ENCODE measurements around the gene SYT17.

The SYT17 gene

GRCh38 chr16:19210280-19210924 is 42.4 kb downstream of the SYT17 start:
- H3K27me3 ChIP-seq (ENCODE audit: insufficient read depth, poor library complexity, severe bottlenecking) = no peaks in the 10 kb centered on the region
- no peak for DNase-seq (ENCODE audit: low read depth in 1 of 2, low spot score in 1 of 2)
- no peak overlapping the region for H3K4me3 ChIP-seq (replicated peaks; ENCODE audit: insufficient read depth, low read length)
- H3K27ac ChIP-seq (replicated peaks) = no peak overlapping the region
- TF ChIP-seq GABPA (IDR thresholded peaks at IDR 0.05; ENCODE audit: low read depth) (no peak), POLR2AphosphoS5 (IDR thresholded peaks at IDR 0.05; ENCODE audit: low read depth) (no peak)

- H3K27me3 ChIP-seq (ENCODE audit: insufficient read depth, poor library complexity, severe bottlenecking) = no peaks in the 10 kb centered on the region
- TF ChIP-seq REST (IDR thresholded peaks at IDR 0.05; ENCODE audit: insufficient replicate concordance, low read depth) = no peak
- no peak for TF ChIP-seq CTCF (IDR thresholded peaks at IDR 0.05; ENCODE audit: insufficient read depth, low read length)
- TF ChIP-seq GABPA (IDR thresholded peaks at IDR 0.05; ENCODE audit: low read depth) = no peak
- no peak for TF ChIP-seq SPI1 (IDR thresholded peaks at IDR 0.05; ENCODE audit: borderline replicate concordance, low read depth)
- TF ChIP-seq POLR2AphosphoS5 (IDR thresholded peaks at IDR 0.05; ENCODE audit: low read depth) = no peak
- no peak overlapping the region for H3K27ac ChIP-seq (replicated peaks)
- no peak overlapping the region for H3K4me3 ChIP-seq (replicated peaks; ENCODE audit: insufficient read depth, low read length)
- no peak for DNase-seq (ENCODE audit: low read depth in 1 of 2, low spot score in 1 of 2)
Observed at GRCh38 chr16:19210968-19211367, 42.9 kb downstream of the SYT17 start.

- DNase-seq (ENCODE audit: low read depth in 1 of 2, low spot score in 1 of 2) = no peak
- TF ChIP-seq SPI1 (IDR thresholded peaks at IDR 0.05; ENCODE audit: borderline replicate concordance, low read depth) (no peak), POLR2AphosphoS5 (IDR thresholded peaks at IDR 0.05; ENCODE audit: low read depth) (no peak), CTCF (IDR thresholded peaks at IDR 0.05; ENCODE audit: insufficient read depth, low read length) (no peak), GABPA (IDR thresholded peaks at IDR 0.05; ENCODE audit: low read depth) (no peak), REST (IDR thresholded peaks at IDR 0.05; ENCODE audit: insufficient replicate concordance, low read depth) (no peak)
- H3K27me3 ChIP-seq (ENCODE audit: insufficient read depth, poor library complexity, severe bottlenecking) = no peaks in the 10 kb centered on the region
- no peak overlapping the region for H3K4me3 ChIP-seq (replicated peaks; ENCODE audit: insufficient read depth, low read length)
- H3K27ac ChIP-seq (replicated peaks) = no peak overlapping the region
Observed at GRCh38 chr16:19212059-19212458, 44.0 kb downstream of the SYT17 start.

- H3K4me3 ChIP-seq (replicated peaks; ENCODE audit: insufficient read depth, low read length) = no peak overlapping the region
- TF ChIP-seq POLR2AphosphoS5 (IDR thresholded peaks at IDR 0.05; ENCODE audit: low read depth) = no peak
- TF ChIP-seq SPI1 (IDR thresholded peaks at IDR 0.05; ENCODE audit: borderline replicate concordance, low read depth) = no peak
- no peak for TF ChIP-seq CTCF (IDR thresholded peaks at IDR 0.05; ENCODE audit: insufficient read depth, low read length)
- no peak for TF ChIP-seq REST (IDR thresholded peaks at IDR 0.05; ENCODE audit: insufficient replicate concordance, low read depth)
- no peak for TF ChIP-seq GABPA (IDR thresholded peaks at IDR 0.05; ENCODE audit: low read depth)
- no peak for DNase-seq (ENCODE audit: low read depth in 1 of 2, low spot score in 1 of 2)
- no peaks in the 10 kb centered on the region for H3K27me3 ChIP-seq (ENCODE audit: insufficient read depth, poor library complexity, severe bottlenecking)
- no peak overlapping the region for H3K27ac ChIP-seq (replicated peaks)
Observed at GRCh38 chr16:19213885-19214284, 45.8 kb downstream of the SYT17 start.
